SK-N-SH treated with all-trans-retinoic acid at 6 μM for 48 hours (cell line): ENCODE measurements around the gene USF2.
A peak's percentile ranks its signal among the peaks of the same experiment; 100 is the strongest.

Experiments used
- ATAC-seq: fragments of 200-7000 bp; cut with Tn5 transposase; 3 replicates; pipeline ENCODE4 v1.9.1; 2020; ENCODE audit warnings: mild to moderate bottlenecking, moderate library complexity
- ARNTL ChIP-seq: fragments of 450-650 bp; formaldehyde crosslinking; IDR thresholded peaks from 2 replicates; pipeline ENCODE4 v1.5.0; 2020; ENCODE audit warnings: low read depth, mild to moderate bottlenecking, moderate library complexity, borderline replicate concordance
- BACH2 ChIP-seq: fragments of 250-450 bp; sonication (Bioruptor Pico); IDR thresholded peaks from 2 replicates; pipeline ENCODE4 v1.9.0; 2021; ENCODE audit warnings: mild to moderate bottlenecking, borderline replicate concordance
- CSDC2 ChIP-seq: fragments of 250-450 bp; sonication (Bioruptor Pico); IDR thresholded peaks from 2 replicates; pipeline ENCODE4 v1.5.0; 2020; ENCODE audit warnings: mild to moderate bottlenecking, moderate library complexity
- GLIS3 ChIP-seq: fragments of 250-450 bp; sonication (Bioruptor Pico); IDR thresholded peaks from 2 replicates; pipeline ENCODE4 v1.5.0; 2020; ENCODE audit warnings: mild to moderate bottlenecking, moderate library complexity
- ISL1 ChIP-seq: fragments of 250-450 bp; sonication (Bioruptor Pico); IDR thresholded peaks from 2 replicates; pipeline ENCODE4 v2.1.2; 2022; ENCODE audit warnings: mild to moderate bottlenecking, moderate library complexity
- OSR1 ChIP-seq: fragments of 250-450 bp; sonication (Bioruptor Pico); IDR thresholded peaks from 2 replicates; pipeline ENCODE4 v1.8.0; 2022; ENCODE audit warnings: moderate library complexity, mild to moderate bottlenecking, inconsistent platforms
- PPARA ChIP-seq: fragments of 250-450 bp; sonication (Bioruptor Pico); IDR thresholded peaks from 2 replicates; pipeline ENCODE4 v1.5.0; 2020; ENCODE audit warnings: mild to moderate bottlenecking, borderline replicate concordance
- RARB ChIP-seq: fragments of 250-450 bp; sonication (Bioruptor Pico); IDR thresholded peaks from 2 replicates; pipeline ENCODE4 v1.8.0; 2021; ENCODE audit warnings: mild to moderate bottlenecking, moderate library complexity
- SNAI2 ChIP-seq: fragments of 250-450 bp; sonication (Bioruptor Pico); IDR thresholded peaks from 2 replicates; pipeline ENCODE4 v1.5.0; 2020; ENCODE audit warnings: mild to moderate bottlenecking, moderate library complexity
- TCF4 ChIP-seq: fragments of 250-450 bp; sonication (Bioruptor Pico); IDR thresholded peaks from 2 replicates; pipeline ENCODE4 v1.8.0; 2021; ENCODE audit warnings: mild to moderate bottlenecking, moderate library complexity, borderline replicate concordance
- TOX ChIP-seq: fragments of 250-450 bp; sonication (Bioruptor Pico); IDR thresholded peaks from 2 replicates; pipeline ENCODE4 v1.8.0; 2021; ENCODE audit warnings: mild to moderate bottlenecking, moderate library complexity, borderline replicate concordance
- ZFP30 ChIP-seq: fragments of 450-650 bp; formaldehyde crosslinking; IDR thresholded peaks from 2 replicates; pipeline ENCODE4 v1.5.0; 2022; ENCODE audit warnings: mild to moderate bottlenecking, moderate library complexity
- ZNF565 ChIP-seq: fragments of 450-650 bp; formaldehyde crosslinking; conservative IDR thresholded peaks from 2 replicates; pipeline ENCODE4 v1.5.0; 2020; ENCODE audit warnings: low read depth, mild to moderate bottlenecking, moderate library complexity
- ZNF70 ChIP-seq: fragments of 450-650 bp; formaldehyde crosslinking; IDR thresholded peaks from 2 replicates; pipeline ENCODE4 v1.5.0; 2020; ENCODE audit warnings: mild to moderate bottlenecking, moderate library complexity
- ZNF8 ChIP-seq: fragments of 450-650 bp; formaldehyde crosslinking; IDR thresholded peaks from 2 replicates; pipeline ENCODE4 v1.5.0; 2020; ENCODE audit warnings: mild to moderate bottlenecking, moderate library complexity
- TF ChIP-seq, protein P1 (sequence below): fragments of 250-450 bp; sonication (Bioruptor Pico); IDR thresholded peaks from 2 replicates; pipeline ENCODE4 v1.8.0; 2021; ENCODE audit warnings: low read depth, mild to moderate bottlenecking, moderate library complexity, borderline replicate concordance
- TF ChIP-seq, protein P2 (sequence below): fragments of 250-450 bp; sonication (Bioruptor Pico); IDR thresholded peaks from 2 replicates; pipeline ENCODE4 v1.5.0; 2020; ENCODE audit warnings: mild to moderate bottlenecking, moderate library complexity
- TF ChIP-seq, protein P3 (sequence below): fragments of 250-450 bp; sonication (Bioruptor Pico); IDR thresholded peaks from 2 replicates; pipeline ENCODE4 v1.5.1; 2021; ENCODE audit warnings: mild to moderate bottlenecking, moderate library complexity
- TF ChIP-seq, protein P4 (sequence below): fragments of 250-450 bp; sonication (Bioruptor Pico); IDR thresholded peaks from 2 replicates; pipeline ENCODE4 v1.5.1; 2020; ENCODE audit warnings: low read depth, mild to moderate bottlenecking, moderate library complexity
- TF ChIP-seq, protein P5 (sequence below): fragments of 250-450 bp; sonication (Bioruptor Pico); IDR thresholded peaks from 2 replicates; pipeline ENCODE4 v1.8.0; 2020; ENCODE audit warnings: mild to moderate bottlenecking, moderate library complexity, borderline replicate concordance

The USF2 gene

DNA sequence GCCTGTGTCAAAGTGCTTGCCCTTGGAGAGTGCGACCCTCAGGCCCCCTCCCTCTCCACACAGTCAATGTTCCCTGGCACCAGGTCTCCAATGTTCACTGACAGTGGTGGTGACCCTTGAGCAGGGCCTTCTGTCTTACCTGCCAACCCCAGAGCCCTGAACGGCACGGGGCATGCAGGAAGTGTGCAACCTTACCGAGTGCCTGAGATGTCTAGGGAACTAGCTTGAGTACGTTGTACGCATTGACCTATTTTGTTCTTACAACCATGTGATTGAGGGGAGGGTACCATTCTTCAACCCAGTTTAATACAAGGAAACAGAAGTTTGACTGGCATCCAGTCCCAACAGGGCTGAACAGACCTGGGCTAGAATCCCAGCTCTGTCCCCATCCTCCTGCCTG lies 36.4 kb downstream of the USF2 start (continued):
- TF ChIP-seq, protein P1, sequence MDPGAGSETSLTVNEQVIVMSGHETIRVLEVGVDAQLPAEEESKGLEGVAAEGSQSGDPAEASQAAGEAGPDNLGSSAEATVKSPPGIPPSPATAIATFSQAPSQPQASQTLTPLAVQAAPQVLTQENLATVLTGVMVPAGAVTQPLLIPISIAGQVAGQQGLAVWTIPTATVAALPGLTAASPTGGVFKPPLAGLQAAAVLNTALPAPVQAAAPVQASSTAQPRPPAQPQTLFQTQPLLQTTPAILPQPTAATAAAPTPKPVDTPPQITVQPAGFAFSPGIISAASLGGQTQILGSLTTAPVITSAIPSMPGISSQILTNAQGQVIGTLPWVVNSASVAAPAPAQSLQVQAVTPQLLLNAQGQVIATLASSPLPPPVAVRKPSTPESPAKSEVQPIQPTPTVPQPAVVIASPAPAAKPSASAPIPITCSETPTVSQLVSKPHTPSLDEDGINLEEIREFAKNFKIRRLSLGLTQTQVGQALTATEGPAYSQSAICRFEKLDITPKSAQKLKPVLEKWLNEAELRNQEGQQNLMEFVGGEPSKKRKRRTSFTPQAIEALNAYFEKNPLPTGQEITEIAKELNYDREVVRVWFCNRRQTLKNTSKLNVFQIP: no peak
- TF ChIP-seq BACH2: no peak
- TF ChIP-seq SNAI2: no peak
- TF ChIP-seq TCF4 (CRISPR knock-in tag): no peak
- no peak for TF ChIP-seq ISL1 (CRISPR knock-in tag)
- no peak for TF ChIP-seq ZNF70
- TF ChIP-seq, protein P2, sequence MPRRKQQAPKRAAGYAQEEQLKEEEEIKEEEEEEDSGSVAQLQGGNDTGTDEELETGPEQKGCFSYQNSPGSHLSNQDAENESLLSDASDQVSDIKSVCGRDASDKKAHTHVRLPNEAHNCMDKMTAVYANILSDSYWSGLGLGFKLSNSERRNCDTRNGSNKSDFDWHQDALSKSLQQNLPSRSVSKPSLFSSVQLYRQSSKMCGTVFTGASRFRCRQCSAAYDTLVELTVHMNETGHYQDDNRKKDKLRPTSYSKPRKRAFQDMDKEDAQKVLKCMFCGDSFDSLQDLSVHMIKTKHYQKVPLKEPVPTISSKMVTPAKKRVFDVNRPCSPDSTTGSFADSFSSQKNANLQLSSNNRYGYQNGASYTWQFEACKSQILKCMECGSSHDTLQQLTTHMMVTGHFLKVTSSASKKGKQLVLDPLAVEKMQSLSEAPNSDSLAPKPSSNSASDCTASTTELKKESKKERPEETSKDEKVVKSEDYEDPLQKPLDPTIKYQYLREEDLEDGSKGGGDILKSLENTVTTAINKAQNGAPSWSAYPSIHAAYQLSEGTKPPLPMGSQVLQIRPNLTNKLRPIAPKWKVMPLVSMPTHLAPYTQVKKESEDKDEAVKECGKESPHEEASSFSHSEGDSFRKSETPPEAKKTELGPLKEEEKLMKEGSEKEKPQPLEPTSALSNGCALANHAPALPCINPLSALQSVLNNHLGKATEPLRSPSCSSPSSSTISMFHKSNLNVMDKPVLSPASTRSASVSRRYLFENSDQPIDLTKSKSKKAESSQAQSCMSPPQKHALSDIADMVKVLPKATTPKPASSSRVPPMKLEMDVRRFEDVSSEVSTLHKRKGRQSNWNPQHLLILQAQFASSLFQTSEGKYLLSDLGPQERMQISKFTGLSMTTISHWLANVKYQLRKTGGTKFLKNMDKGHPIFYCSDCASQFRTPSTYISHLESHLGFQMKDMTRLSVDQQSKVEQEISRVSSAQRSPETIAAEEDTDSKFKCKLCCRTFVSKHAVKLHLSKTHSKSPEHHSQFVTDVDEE (CRISPR knock-in tag): no peak
- TF ChIP-seq PPARA (CRISPR knock-in tag): no peak

DNA sequence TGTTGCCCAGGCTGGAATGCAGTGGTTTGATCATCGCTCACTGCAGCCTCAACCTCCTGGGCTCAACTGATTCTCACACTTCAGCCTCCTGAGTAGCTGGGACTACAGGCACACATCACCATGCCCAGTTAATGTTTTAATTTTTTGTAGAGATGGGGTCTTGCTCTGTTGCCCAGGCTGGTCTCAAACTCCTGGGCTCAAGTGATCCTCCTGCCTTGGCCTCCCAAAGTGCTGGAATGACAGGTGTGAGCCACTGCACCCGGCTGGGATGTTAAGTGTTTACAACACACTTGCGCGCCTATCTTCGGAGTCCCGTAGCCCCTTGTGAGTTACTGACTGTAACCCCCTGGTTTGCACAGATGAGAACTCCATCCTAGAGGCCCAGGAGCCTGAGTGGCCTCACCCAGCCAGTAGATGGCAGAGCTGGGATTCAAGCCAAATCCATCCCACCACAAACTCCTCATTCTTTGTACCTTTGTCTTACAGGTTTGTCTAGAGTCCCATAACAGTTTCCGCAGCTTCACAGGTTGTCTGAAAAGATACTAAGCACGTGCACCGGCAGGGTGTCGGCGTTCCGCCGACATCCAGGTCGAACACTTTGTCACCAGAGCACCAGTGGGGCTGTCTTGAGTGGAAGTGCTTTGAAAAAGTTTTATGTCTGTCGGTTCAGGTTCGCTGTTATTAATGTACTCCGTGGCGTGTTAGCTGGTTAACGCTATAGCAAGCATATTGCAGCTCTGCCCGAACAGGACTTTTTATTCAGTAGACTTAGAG lies 37.9 kb downstream of the USF2 start:
- TF ChIP-seq, protein P3, sequence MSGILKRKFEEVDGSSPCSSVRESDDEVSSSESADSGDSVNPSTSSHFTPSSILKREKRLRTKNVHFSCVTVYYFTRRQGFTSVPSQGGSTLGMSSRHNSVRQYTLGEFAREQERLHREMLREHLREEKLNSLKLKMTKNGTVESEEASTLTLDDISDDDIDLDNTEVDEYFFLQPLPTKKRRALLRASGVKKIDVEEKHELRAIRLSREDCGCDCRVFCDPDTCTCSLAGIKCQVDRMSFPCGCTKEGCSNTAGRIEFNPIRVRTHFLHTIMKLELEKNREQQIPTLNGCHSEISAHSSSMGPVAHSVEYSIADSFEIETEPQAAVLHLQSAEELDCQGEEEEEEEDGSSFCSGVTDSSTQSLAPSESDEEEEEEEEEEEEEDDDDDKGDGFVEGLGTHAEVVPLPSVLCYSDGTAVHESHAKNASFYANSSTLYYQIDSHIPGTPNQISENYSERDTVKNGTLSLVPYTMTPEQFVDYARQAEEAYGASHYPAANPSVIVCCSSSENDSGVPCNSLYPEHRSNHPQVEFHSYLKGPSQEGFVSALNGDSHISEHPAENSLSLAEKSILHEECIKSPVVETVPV (CRISPR knock-in tag): no peak
- TF ChIP-seq BACH2 (no peak), RARB (no peak), OSR1 (CRISPR knock-in tag) (no peak), ZNF565 (CRISPR knock-in tag) (no peak), TCF4 (CRISPR knock-in tag) (no peak), GLIS3 (CRISPR knock-in tag) (no peak), ZNF70 (no peak), PPARA (CRISPR knock-in tag) (no peak), ZNF8 (CRISPR knock-in tag) (no peak), ARNTL (no peak), CSDC2 (CRISPR knock-in tag) (no peak), ISL1 (CRISPR knock-in tag) (no peak), ZFP30 (CRISPR knock-in tag) (no peak), TOX (CRISPR knock-in tag) (no peak)
- TF ChIP-seq, protein P2 (CRISPR knock-in tag): no peak
- TF ChIP-seq, protein P4, sequence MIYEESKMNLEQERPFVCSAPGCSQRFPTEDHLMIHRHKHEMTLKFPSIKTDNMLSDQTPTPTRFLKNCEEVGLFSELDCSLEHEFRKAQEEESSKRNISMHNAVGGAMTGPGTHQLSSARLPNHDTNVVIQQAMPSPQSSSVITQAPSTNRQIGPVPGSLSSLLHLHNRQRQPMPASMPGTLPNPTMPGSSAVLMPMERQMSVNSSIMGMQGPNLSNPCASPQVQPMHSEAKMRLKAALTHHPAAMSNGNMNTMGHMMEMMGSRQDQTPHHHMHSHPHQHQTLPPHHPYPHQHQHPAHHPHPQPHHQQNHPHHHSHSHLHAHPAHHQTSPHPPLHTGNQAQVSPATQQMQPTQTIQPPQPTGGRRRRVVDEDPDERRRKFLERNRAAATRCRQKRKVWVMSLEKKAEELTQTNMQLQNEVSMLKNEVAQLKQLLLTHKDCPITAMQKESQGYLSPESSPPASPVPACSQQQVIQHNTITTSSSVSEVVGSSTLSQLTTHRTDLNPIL (CRISPR knock-in tag): no peak
- TF ChIP-seq, protein P1: no peak
- TF ChIP-seq, protein P5, sequence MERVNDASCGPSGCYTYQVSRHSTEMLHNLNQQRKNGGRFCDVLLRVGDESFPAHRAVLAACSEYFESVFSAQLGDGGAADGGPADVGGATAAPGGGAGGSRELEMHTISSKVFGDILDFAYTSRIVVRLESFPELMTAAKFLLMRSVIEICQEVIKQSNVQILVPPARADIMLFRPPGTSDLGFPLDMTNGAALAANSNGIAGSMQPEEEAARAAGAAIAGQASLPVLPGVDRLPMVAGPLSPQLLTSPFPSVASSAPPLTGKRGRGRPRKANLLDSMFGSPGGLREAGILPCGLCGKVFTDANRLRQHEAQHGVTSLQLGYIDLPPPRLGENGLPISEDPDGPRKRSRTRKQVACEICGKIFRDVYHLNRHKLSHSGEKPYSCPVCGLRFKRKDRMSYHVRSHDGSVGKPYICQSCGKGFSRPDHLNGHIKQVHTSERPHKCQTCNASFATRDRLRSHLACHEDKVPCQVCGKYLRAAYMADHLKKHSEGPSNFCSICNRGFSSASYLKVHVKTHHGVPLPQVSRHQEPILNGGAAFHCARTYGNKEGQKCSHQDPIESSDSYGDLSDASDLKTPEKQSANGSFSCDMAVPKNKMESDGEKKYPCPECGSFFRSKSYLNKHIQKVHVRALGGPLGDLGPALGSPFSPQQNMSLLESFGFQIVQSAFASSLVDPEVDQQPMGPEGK: no peak
- peak; percentile 40; the same call in 1 of the 3 replicates for ATAC-seq
